Right lobe of liver (tissue), 6 donors: ENCODE data around the gene CDIP1. TPM values are rescaled to one million over a fixed set of nuclear protein-coding genes. Genes with fewer than 3 reads are reported as not detected.

Experiments
- ATAC-seq, 4 donors: fragments of 200-7000 bp; cut with Tn5 transposase; one replicate each; pipeline ENCODE4 v1.9.1; 2020; ENCODE audit warnings: mild to moderate bottlenecking in 4 of 4, moderate library complexity in 4 of 4
- DNase-seq, 3 donors: peaks; one replicate each; pipeline ENCODE4 v3.0.0-alpha.2; 2020
- H3K27ac ChIP-seq, 3 donors: fragments of 200-600 bp; one replicate each; pipeline ENCODE4 v1.8.0; 2022
- H3K27me3 ChIP-seq, 2 donors: fragments of 200-600 bp; one replicate each; pipeline ENCODE4 v1.8.0; 2022
- H3K36me3 ChIP-seq, 4 donors: fragments of 200-600 bp; sonication (generic) in 1 of 4; one replicate each; pipeline versions ENCODE4 v1.5.1 to v1.8.0; 2017 to 2022; ENCODE audit warnings: control low read depth in 1 of 4
- H3K4me1 ChIP-seq, 4 donors: fragments of 200-600 bp; sonication (generic) in 1 of 4; one replicate each; pipeline versions ENCODE4 v1.5.1 to v1.8.0; 2017 to 2022; ENCODE audit warnings: control low read depth in 1 of 4
- H3K4me3 ChIP-seq, 3 donors: fragments of 200-600 bp; one replicate each; pipeline ENCODE4 v1.8.0; 2022
- H3K9me3 ChIP-seq, 4 donors: fragments of 200-600 bp; sonication (generic) in 1 of 4; one replicate each; pipeline versions ENCODE4 v1.5.1 to v1.8.0; 2017 to 2022; ENCODE audit warnings: control low read depth in 1 of 4
- CTCF ChIP-seq, 4 donors: fragments of 200-600 bp in 3 of 4; fragments of 450-650 bp in 1 of 4; IDR thresholded peaks; one replicate each; pipeline versions ENCODE4 v1.5.1 to v1.8.0; 2016 to 2022; ENCODE audit warnings: antibody characterized with exemption in 4 of 4, mild to moderate bottlenecking in 2 of 4
- POLR2A ChIP-seq: fragments of 450-650 bp; IDR thresholded peaks from one replicate; pipeline ENCODE4 v1.6.1; 2017; ENCODE audit warnings: antibody characterized with exemption, mild to moderate bottlenecking
- WGBS: methylation state at CpG from one replicate; pipeline ENCODE4 v1.1.6; 2018; ENCODE audit warnings: low coverage, low lambda C conversion rate; ENCODE audit not compliant: insufficient coverage; ENCODE audit errors: missing lambda C conversion rate; 5-methylcytosine and 5-hydroxymethylcytosine counted together
- intact Hi-C, 2 donors: fragments of 100-400 bp; cut with DNase I; formaldehyde crosslinking; loops; one replicate each; pipeline versions ENCODE4 v1.11.2 to v1.14.1; 2022
- total RNA-seq, 6 experiments: library from RNA; depleted of rRNA in 2 of 6; stranded (reverse); fragments of >200 nt in 2 of 6; fragmentation: NEBNext Ultra II Directional in 3 of 6; extraction: Animal tissue kit (Norgen Biotek cat#: 25700) in 3 of 6; gene quantifications; one replicate each; pipeline versions ENCODE4 v1.1.0 to v1.2.4, GENCODE V29; 2016 to 2023
- donor health status: DM: no; HTN: yes; CAD: no.
- donor health status: DM: no; HTN: no; CAD: no.
- donor health status: DM: no; HTN: no; CAD: no.
- donor health status: DM: no; HTN: yes; CAD: no.
- donor health status: DM: no; HTN: yes; CAD: no.

The CDIP1 gene
- total RNA-seq, 6 experiments from 2014 or later: 15.7 to 23.2 (median 18.4) TPM

DNA sequence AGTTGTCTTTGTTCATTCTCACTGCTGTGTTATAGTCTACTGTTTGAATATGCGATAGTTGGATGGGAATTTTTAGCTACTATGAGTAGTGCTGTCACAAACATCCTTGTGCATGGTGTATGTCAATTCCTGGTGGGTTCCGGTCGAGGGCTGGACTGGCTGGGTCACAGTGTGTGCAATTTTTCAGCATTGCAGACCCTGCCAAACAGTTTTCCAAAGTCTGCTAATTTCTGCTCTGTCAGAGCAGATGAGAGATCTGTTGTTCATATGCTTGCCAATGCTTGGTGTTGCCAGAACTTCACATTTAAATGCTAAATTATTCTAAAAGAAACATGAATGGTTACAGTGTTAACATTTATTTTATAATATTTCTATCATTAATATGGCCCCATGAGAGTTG, 14.0 kb upstream of the CDIP1 start:
- 63% methylated on average over 2 of the region's 3 CpGs for WGBS
- TF ChIP-seq POLR2A: no peak
- no peak for TF ChIP-seq CTCF (IDR thresholded peaks at IDR 0.05)
- ATAC-seq (no peak), DNase-seq (no peak)
- intact Hi-C loops: loop anchor here in 1 of 2 donors (10.0 kb wide), 1 partner anchor 48 kb away; no protein-coding TSS in a partner anchor
- Histone ChIP-seq H3K4me3 (no peak overlapping the region), H3K4me1 (peaks cover 0 to 7% (median 0%) of the 10 kb centered on the region in 4 donors), H3K27me3 (no peaks in the 10 kb centered on the region), H3K9me3 (no peaks in the 10 kb centered on the region), H3K27ac (no peak overlapping the region), H3K36me3 (no peaks in the 10 kb centered on the region)

GRCh38 chr16:4550591-4550990, 12.0 kb upstream of the CDIP1 start:
- intact Hi-C loops: loop anchor here in 1 of 2 donors (10.0 kb wide), 1 partner anchor 46 kb away; no protein-coding TSS in a partner anchor
- WGBS: 45% methylated on average over 4 of the region's 4 CpGs
- H3K4me1 ChIP-seq: peaks cover 0 to 7% (median 0%) of the 10 kb centered on the region in 4 donors
- H3K27me3 ChIP-seq: no peaks in the 10 kb centered on the region
- DNase-seq (no peak), ATAC-seq (no peak)
- H3K36me3 ChIP-seq: no peaks in the 10 kb centered on the region
- H3K9me3 ChIP-seq: no peaks in the 10 kb centered on the region
- no peak overlapping the region for H3K27ac ChIP-seq
- no peak overlapping the region for H3K4me3 ChIP-seq
- no peak for TF ChIP-seq CTCF (IDR thresholded peaks at IDR 0.05)
- TF ChIP-seq POLR2A: no peak

DNA sequence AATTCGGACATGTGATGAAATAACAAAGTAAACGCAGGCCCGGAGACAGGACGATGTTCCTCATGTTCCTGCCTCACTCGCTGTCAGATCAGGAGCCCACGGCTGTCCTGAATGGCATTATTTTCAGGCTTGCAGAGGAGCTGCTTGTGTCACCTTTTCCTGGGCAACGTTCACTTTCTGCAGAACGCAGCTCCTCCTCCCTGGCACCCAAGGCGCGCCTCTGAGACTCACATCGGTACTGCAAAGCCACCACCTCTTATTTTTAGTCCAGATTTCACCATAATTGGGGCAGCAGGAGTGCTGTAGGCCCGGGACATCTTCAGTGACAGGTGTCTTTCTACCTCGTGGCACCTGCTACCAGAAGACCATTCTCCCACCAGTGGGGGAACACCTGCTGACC, 9.6 kb upstream of the CDIP1 start:
- no peak for TF ChIP-seq POLR2A
- no peak for TF ChIP-seq CTCF (IDR thresholded peaks at IDR 0.05)
- no peaks in the 10 kb centered on the region for H3K9me3 ChIP-seq
- ATAC-seq (peak; percentile 49 to 62 (median 58)), DNase-seq (peak in 1 of 3 donors; percentile 28)
- peaks cover 0 to 7% (median 0%) of the 10 kb centered on the region in 4 donors for H3K4me1 ChIP-seq
- 50% methylated on average over 12 of the region's 13 CpGs for WGBS
- no peak overlapping the region for H3K27ac ChIP-seq
- intact Hi-C loops: no loop called here
- H3K4me3 ChIP-seq: no peak overlapping the region
- H3K27me3 ChIP-seq: no peaks in the 10 kb centered on the region
- H3K36me3 ChIP-seq: no peaks in the 10 kb centered on the region

DNA sequence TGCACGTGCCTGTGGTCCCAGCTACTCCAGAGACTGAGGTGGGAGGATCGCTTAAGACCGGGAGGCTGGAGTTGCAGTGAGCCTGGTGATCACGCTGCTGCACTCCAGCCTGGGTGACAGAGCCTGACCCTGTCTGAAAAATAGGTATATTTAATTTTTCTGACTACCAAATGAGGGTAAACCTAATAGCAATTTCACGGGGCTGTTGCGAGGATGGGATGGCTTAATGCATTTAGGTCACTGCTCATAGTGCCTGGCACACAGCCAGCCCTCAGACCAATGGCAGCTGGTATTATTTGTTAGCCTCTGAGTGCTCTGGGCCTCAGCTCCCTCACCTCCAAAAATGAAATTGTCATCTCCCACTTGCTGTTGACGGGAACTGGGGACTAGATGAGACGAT, 5.9 kb upstream of the CDIP1 start:
- ATAC-seq: no peak
- no peak overlapping the region for H3K4me3 ChIP-seq
- TF ChIP-seq CTCF (IDR thresholded peaks at IDR 0.05) (no peak), POLR2A (no peak)
- peaks cover 0 to 5% (median 0%) of the 10 kb centered on the region in 4 donors for H3K9me3 ChIP-seq
- no peak for DNase-seq
- H3K36me3 ChIP-seq: no peaks in the 10 kb centered on the region
- no peaks in the 10 kb centered on the region for H3K27me3 ChIP-seq
- 81% methylated on average over 8 of the region's 8 CpGs for WGBS
- H3K27ac ChIP-seq: no peak overlapping the region
- H3K4me1 ChIP-seq: peaks cover 0 to 7% (median 0%) of the 10 kb centered on the region in 4 donors
- intact Hi-C loops: no loop called here
